Measurements from ENCODE around the gene RPL29.

The RPL29 gene

DNA sequence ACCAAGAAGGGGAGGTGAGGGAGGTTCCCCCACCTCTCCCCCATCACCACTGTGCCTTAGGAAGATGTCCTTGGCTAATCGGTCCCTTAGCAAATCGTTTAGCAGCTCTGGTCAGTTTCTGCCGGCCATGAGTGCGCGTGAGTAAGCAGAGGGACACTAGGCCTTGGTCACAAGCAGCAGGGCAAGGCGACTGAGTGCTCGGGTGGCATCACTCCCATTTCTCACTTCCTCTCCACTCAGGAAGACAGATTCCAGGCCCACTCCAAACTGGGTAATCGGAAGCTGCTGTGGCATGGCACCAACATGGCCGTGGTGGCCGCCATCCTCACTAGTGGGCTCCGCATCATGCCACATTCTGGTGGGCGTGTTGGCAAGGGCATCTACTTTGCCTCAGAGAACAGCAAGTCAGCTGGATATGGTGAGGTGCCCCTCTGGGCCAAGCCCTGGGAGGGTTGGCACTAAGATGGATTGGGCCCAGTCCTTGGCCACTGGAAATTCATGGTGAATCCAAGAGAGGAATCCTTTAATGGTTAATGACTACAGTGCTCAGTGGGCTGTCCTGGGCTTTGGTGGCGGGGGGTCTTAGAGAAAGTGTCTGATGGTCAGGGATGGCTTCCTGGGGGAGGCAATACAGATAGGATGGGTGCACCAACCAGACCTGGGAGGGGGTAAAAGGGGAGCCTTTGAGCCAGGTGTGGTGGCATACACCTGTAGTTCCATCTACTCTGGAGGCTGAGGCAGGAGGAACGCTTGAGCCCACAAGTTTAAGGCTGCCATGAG is 49.6 kb downstream of the RPL29 start:
- DNase-seq (ENCODE audit: low spot score), result no peak

DNA sequence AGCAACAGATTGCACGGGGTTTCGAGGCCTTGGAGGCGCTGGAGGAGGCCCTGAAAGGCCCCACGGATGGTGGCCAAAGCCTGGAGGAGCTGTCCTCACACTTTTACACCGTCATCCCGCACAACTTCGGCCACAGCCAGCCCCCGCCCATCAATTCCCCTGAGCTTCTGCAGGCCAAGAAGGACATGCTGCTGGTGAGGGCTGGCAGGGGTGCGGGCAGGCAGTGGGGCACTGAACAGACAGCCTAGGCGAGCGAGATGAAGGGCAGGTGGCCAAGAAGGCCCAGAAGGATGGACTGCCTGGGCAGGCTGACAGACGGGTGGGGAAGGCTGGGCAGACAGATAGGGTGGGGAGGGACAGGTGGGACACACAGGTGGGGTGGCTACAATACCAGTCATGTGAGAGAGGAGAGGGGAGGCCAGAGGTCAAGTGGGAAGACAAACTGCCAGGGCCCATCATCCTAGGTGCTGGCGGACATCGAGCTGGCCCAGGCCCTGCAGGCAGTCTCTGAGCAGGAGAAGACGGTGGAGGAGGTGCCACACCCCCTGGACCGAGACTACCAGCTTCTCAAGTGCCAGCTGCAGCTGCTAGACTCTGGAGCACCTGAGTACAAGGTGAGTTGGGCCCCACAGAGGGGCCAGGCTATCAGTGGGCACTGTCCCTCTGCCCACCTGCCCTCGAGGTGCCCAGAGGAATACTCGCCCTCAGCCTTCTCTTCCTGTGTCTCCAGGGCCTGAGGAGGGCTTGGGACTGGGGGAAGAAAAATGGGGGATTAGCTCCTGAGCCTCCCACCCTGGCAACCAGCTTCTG is 50.5 kb downstream of the RPL29 start:
- no peak for DNase-seq (ENCODE audit: low spot score)

DNA sequence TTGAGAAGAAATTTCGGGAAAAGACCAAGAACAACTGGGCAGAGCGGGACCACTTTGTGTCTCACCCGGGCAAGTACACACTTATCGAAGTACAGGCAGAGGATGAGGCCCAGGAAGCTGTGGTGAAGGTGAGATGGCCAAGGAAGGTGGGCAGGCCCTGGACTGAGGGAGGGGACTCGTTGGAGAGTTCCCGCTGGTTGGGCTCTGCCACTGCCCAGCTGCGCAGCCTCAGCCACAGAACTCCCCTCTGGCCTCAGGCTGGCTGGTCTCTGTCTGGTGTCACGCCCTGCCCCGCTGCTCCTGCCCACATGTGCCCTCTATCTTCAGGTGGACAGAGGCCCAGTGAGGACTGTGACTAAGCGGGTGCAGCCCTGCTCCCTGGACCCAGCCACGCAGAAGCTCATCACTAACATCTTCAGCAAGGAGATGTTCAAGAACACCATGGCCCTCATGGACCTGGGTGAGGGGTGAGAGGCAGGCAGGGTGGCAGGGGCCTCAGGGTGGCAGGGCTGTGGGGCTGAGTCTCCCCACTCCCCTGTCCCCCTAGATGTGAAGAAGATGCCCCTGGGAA is 51.2 kb downstream of the RPL29 start:
- no peak for DNase-seq (ENCODE audit: low spot score)

All from putamen (tissue), 1 donor.